HPDE6-E6E7 (cell line): ENCODE results near the gene SKI.

Experiments
- DNase-seq: peaks from one replicate; pipeline ENCODE4 v3.0.0; 2011; ENCODE audit warnings: missing footprints; ENCODE audit errors: extremely low spot score

Gene SKI

DNA sequence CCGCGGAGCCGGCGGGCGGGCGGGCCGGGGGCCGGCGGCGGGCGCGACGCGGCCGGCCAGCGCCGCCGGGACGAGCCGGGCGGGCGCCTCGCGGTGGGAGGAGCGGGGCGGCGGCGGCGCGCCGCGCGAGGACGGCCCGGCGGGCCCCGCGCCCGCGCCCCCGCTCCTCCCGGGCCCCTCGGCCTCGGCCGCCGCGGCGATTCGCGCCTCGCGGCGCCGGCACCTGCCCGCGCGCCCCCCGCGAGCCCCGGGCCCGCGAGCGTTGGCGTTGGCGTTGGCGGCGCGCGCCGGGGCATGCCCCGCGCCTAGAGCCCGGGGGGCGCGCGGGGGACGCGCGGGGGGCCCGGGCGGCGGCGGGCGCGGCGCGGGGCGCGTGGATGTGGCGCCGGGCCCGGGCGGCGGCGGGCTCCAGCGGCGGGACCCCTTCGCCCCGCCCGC is at the start of gene SKI:
Gene SKI (plus strand): TSS at position 163 of the 438 bp plus-strand sequence. CDS start 448 bp downstream, outside the sequence.
- no peak for DNase-seq

DNA sequence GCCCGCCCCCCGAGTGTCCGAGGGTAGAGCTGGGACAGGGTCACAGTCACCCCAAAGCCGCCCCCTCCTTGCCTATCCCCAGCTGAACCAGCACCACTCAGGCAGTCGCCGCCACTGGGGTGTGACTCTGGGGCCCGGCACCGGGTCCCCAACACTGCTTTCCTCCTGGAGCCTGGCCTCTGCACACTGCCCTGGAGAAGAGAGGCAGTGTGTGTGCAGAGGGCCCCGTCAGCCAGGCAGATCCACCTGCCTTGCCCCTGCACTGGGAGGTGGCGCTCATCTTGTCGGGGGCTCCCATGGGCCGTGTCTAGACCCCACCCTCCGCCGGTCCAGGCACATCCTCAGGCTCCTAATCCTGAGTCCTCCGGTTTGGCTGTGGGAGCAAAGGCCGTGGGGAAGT is 49.2 kb upstream of the SKI start:
- no peak for DNase-seq

DNA sequence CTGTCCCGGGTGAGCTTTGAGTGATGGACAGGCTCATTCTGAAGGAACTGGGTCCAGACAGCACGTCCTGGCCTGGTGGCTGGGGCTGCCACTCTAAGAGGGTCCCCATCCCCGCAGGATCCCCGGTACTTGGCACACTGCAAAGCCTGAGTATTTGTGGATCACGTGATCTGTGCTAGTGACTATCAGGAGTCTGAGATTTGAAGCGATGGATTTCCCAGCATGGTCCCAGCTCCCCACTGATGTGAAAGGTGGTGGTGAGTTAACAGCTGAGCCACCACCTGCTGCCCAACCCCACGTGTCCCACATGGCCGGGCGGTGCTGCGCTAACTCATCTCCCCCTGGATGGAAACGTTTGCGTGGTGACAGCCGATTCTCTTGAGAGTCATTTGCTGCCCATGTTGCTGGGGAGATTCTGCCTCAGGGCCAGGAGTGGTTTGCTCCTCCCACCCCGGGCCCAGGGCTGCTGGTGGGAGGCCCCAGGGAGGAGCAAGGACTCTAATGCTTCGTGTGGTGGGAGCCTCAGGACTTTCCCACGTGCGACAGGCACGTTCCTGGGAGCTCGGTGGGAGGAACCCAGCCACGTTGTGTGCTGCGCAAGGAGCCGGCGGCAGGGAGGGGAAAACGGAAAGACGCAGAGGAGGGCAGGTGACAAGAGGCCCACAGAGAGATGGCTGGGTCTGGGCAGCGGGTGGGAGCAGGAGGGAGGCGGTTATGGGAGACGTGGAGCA is 48.7 kb upstream of the SKI start:
- no peak for DNase-seq

DNA sequence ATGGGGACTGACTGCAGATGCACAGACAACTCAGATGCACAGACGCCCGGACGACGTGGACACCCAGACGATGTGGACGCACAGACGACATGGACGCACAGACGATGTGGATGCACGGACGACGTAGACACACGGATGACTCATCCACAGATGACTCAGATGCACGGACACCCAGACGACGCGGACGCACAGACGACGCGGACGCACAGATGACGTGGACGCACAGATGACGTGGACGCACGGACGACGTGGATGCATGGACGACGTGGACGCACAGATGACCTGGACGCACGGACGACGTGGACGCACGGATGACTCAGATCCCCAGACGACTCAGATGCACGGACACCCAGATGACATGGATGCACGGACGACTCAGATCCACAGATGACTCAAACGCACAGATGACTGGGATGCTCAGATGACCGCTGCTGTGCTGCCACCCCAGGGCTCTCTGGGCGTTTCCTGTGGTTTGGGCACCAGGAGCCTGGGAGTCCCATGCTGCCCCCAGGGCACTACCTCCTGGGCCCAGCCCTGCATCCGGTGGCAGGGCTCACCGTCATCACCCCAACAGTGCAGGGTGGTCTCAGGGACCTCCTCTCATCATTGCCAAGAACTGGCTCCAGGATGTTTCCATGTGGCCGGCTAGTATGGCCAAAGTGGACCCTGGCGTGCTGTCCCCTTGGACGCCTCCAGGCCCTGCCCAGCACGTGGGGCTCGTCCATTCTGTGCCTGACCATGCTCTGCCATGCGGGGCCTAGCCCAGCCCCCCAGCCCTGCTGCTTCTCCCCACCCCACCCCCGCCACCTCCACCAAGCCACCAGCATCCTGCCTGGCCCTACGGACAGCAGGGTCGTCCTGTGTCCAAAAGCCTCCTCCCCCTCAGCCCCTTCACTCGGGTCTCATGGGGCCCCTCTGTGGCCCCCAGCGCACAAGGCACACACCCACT is 47.5 kb upstream of the SKI start:
- no peak for DNase-seq

DNA sequence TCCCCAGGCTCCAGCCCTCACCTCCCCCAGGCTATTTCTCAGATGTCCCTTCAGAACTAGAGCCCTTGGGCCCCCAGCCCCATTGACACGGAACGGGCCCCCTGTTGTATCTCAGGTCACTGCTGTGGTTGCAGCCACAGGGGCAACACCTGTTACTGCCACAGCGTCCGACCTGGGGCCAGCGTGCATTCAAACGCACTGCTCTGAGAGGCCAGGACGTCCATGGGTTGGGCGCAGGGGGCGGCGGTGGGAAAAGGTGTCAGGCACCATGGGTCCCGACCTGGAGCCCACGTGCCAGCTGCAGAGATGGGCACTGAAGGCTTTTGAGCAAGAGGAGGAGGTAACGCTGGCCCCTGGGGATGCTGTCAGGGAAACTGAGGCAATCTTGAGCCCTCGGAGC is 46.8 kb upstream of the SKI start:
- no peak for DNase-seq

DNA sequence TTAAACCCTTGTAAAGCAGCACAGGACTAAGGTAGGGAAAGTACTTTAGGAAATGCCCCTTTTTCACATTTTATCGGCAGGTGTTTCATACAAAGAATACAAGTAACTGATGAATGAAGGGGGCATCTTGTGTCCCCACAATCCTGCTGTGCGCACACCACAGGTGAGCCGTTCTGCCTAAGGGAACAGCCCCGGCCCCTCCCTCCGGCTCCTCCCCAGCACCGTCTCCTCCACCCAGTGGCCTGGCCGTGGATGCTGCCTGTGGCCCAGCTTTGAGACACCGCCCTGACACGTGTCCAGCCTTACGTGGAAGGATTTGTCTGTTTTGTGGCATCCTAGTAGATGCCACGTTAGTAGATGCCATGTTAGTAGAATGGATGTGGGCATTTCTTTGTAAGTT is 46.4 kb upstream of the SKI start:
- DNase-seq: no peak

DNA sequence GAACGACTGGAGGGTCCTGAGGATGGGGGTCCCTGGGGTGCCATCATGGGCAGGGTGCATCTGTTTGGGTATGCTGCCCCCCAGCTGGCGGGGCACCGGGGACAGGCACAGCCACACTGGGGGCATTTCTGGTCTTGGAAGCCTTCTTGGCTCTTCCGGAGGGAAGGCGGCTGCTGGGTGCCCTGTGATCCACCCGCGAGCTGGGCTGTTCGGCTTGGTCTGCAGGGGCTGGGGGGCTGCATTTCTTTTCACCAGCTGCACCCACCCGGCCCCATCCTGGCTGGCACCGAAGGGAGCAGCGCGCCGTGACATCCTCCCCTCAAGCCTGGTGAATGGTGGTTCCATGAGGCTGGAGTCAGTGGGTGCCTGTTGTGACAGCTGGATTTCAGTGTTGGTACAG is 45.7 kb upstream of the SKI start:
- no peak for DNase-seq

DNA sequence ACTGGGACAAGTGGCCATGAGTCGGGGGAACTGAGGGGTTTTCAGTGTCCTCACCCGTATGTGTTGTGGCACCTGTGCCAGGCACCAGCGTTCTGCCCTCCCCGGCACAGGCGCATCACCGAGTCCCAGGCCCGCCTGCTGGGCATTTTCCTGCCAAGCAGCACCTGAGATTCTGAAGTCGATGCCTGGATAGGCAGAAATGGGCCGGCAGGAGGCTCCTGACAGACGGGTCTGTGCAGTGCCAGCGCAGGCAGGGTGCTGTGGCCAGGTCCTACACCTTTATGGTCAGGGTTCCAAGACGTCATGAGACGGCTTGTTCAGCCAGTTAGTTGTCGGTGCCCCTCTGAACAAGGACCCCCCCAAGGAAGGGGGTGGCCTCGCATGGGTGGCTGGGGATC is 44.2 kb upstream of the SKI start:
- no peak for DNase-seq

DNA sequence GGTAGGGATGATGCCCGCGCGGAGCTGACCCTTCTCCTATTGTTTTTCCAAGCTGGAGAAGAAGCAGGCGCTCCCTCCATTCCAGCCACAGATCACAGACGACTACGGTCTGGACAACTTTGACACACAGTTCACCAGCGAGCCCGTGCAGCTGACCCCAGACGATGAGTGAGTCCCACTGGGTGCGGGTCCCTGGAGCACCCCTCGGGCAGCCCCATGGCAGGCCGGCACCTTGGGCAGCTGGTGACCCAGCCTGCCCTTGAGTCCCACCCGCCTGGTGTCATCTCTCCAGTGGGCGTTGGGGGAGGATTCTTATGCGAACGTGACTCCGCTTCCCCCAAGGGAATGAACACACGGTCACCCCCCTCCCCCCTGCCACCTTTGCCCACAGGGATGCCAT is 43.6 kb upstream of the SKI start:
- DNase-seq: no peak

DNA sequence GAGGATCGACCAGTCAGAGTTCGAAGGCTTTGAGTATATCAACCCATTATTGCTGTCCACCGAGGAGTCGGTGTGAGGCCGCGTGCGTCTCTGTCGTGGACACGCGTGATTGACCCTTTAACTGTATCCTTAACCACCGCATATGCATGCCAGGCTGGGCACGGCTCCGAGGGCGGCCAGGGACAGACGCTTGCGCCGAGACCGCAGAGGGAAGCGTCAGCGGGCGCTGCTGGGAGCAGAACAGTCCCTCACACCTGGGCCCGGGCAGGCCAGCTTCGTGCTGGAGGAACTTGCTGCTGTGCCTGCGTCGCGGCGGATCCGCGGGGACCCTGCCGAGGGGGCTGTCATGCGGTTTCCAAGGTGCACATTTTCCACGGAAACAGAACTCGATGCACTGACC is 43.2 kb upstream of the SKI start:
- no peak for DNase-seq

DNA sequence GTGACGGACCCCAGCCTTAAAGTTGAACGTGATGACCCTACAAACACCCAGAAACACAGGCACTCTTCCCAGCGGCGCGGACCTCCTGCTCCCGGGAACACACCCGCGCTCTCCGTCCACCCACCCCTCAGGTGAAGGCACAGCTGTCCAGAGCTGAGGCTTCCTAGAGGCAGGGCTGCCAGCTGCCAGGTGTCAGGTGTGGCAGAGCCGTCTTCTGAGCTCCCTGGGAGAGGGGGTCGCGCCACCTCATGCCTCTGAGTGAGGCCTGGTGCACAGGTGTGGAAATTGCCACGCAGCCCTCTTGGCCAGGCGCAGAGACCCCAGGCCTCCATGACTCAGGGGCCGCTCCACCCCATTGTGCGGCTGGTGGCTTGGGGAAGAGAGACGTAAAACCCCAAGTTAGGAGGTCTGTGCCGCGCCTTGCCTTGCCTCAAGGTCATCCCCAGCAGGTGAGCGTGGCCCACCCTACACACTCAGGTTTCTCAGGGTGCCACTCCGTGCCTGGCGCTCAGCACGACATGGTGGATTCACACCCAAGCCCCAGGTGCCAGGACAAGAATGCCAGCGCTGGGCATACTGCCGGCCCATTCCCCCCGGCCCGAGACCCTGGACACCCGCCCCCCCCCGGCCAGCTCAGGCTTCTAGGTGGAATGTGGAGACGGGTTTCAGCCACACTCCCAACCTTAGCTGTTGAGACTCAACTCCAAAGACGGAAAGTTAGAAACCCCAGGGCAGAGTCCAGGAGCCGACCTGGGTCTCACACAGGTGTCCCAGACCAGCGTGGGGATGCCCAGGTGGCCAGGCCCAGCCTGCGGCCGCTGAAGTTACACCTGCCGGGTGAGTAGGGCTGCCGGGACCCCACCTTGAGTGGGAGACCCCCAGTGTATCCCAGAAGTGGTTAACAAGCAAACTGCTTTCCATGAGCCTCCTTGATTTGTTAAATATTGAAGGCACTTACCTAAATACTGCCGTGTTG is 42.0 kb upstream of the SKI start:
- no peak for DNase-seq

DNA sequence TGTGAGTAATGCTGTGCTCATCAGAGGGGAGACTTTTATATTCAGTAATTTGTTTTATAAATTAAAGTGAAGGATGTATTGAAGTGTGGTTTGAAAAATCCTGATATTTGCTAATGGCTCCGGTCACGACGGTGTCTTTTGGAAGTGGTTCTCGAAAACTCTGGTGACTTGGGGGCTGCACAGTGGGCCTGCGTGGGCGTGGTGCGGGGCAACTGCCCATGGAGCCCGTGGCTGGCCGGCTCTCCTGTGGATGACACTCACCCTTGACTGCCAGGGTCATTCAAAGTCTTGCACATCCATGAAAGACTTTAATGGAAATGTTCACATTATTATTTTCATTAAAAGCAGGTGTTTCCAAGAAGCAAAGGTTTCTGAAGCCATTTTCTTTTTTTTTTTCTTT is 41.2 kb upstream of the SKI start:
- DNase-seq: no peak

DNA sequence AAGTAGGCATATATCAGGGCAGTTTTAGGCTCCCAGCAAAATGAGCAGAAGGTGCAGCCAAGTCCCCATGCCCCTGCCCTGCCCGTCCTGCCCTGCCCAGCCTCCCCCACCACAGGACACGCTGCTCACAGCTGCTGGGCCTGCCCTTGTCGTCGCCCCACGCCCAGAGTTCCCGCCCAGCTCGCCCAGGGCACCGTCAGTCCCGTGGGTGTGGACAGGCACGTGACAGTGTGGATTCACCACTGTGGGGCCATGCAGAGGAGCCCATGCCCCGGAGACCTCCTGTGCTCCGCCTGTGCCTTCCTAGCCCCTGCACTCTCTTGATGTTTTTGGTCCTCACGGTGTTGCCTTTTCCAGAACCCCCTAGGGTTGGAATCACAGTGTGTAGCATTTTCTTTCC is 40.5 kb upstream of the SKI start:
- no peak for DNase-seq

DNA sequence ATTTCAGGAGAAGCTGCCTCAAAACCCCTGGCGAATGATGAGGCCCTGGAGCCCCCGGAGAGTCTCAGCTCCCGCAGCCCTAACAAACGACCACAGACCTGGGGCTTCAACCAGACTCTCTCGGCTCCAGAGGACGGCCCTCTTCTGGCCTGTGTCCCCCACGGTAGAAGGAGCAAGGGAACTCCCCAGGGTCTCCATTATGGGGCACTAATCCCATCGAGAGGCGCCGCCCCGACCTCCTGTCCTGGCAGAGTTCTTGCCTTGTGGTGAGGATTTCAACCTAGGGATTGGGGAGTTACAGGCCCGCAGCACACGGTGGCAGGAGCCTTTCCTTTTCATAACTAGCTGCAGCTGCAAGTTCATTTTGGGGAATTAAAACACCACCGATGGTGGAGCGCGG is 39.8 kb upstream of the SKI start:
- no peak for DNase-seq

DNA sequence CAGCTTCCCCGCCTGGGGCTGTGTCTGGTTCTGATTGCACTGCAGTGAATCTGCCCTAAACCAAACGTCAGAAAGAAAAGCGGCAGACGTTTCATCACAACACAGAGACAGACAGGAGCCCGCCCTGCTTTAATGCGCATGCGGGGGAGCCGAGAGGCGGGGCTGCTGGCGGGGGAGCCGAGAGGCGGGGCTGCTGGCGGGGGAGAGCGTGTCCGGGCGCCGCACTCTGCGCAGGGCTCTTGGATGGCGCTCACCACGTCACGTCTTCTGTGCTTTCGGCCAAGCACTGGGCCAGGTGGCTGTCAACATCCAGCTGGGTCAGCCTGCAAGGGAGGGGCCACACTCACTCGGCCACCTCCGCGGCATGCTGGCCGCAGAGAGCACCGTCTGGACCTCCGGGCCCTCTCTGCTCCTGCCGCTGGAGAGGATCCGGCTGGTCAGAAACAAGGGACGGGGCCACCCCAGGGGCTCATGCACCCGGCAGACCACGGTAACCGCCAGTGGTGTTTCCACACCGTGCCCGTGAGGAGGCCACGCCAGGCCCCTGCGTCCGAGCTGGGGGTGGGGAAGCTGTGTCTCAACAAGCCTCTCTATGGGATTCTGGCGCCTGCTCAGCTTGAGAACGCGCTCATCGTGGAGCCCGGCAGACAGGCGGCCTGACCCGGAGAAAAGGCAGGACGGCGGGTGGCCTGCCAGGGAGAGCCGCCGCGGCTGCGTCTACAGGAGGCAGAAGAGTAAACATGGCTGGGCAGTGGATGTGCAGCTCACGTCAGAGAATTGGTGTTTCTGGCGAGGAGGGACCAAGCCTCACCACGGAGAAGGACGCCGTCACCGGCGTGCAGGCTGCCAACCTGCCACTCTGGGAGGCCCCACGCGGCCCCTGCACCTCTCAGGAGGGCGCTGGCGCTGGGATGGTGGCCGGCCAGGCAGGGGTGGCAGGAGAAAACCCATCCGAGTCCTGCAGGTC is 38.4 kb upstream of the SKI start:
- DNase-seq: peak; percentile 95

DNA sequence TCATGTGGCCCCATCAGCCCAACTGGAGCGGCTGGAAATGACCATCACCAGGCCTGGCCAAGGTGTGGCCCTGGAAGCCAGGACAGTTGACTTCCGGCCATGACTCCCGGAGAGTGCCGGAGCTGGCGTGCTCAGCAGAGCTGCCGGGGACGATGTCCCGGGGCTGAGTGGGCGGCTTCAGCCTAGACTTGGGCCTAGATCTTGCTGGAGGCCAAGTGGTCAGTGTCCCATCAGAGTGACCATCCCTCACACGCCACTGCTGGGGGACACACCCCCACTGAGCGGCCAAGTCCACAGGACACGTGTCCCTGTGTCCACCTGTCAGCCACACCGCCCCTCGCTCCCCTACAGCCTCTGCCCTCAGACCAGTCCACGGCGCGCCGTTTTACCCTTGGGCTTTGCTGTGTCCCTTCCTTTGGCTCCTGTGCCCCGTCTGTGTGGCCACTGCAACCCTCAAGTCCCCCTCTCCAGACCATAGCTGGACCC is 37.6 kb upstream of the SKI start:
- no peak for DNase-seq

DNA sequence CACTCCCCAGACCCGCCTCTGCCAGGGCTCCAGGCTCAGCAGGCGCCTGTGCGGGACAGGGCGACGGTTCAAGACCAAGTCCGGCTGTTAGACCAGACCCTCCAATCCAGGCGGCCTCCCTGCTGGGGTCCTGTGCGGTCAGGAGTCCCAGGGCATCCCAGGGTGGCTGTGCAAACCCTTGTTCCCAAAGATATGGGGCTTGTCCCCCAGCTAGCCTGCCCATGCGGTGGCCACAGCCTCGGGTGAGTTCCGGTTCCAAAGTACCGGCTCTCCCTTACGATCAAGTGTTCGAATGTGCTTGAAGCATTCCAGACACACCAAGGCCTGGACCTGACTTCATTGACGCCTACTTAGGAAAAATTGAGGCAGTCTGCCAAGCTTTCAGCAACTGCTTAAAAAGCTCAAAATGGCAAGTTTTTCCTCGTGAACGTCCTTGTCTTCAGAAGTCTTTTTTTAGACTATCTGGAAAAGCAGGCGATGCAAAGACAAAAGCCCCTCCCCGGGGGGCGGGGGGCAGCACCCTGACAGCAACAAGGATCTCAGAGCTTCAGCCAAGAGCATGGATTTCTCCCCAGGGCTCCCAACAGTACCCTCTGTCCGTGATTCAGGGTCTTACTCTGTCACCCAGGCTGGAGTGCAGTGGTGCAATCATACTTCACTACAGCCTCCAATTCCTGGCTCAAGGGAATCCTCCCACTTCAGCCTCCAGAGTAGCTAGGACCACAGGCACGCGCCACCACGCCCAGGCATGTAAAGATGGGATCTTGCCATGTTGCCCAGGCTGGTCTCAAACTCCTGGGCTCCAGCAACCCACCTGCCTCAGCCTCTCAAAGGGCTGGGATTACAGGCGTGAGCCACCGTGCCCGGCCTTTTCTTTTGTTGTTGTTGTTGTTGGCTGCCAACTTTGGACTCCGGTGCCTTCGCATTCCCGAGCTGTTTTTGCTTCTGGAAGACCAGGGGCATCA is 35.8 kb upstream of the SKI start:
- no peak for DNase-seq

DNA sequence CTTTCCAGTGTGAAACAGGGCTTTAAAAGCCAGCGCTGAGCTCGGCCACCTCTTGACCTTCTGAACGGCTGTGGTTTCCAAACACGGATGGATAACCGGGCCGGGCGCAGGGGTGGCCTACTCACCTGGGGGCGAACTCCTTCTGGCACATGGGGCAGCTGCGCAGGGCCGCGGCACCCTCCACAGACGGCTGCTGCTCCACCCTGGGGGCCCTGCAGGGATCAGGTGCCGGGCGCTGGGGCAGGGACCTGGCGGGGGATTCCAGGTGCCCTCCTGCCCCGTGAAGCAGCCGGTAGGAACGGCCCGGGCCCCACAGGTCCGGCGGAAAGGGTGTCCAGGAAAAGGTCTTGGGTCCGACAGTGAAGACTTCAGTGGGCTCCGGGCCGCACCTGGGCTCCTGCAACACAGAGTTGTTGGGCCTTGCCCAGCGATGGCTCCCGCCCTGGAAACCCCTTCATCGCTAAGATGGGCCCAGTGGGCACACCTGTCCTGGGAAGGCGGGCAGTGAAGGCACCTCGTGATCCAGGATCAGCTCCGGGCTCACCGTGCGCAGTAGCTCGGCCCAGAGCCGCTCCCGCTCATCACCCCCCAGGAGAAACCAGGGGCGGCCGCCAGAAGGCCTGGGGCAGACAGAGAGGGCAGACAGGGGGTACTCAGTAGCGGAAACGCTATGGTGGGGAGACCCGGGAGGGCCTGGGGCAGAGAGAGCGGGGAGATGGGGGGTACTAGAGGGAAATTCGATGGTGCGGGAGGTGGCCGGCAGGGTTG is 34.4 kb upstream of the SKI start:
- DNase-seq: no peak
